ENCODE measurements around the gene PPFIA1.

PPFIA1 gene

GRCh38 chr11:70341881-70342429 is 71.5 kb downstream of the PPFIA1 start:
- no peaks in the 10 kb centered on the region for H3K4me1 ChIP-seq (ENCODE audit: low read length)
- H3K27me3 ChIP-seq (replicated peaks; ENCODE audit: insufficient read depth, low read length) = no peaks in the 10 kb centered on the region
- no peak overlapping the region for H3K9ac ChIP-seq (ENCODE audit: low read length)
- TF ChIP-seq EZH2 (optimal IDR thresholded peaks at IDR 0.05; ENCODE audit: low read depth, low read length) = no peak
- TF ChIP-seq CTCF (IDR thresholded peaks at IDR 0.05; ENCODE audit: low read length) = no peak
- no peak for TF ChIP-seq EZH2phosphoT487 (IDR thresholded peaks at IDR 0.05; ENCODE audit: low read length)
- H3K9me2 ChIP-seq (replicated peaks; ENCODE audit: insufficient read depth, low read length) = no peaks in the 10 kb centered on the region
- H3K27ac ChIP-seq (ENCODE audit: low read length) = no peak overlapping the region
- DNase-seq = no peak
- no peaks in the 10 kb centered on the region for H3K9me3 ChIP-seq (replicated peaks; ENCODE audit: insufficient read depth, low read length)
- no peaks in the 10 kb centered on the region; the same call in none of the 2 replicates for H3K36me3 ChIP-seq (replicated peaks; ENCODE audit: insufficient read depth, low read length)
- no peaks in the 10 kb centered on the region for H3F3A ChIP-seq (ENCODE audit: insufficient read depth, low read length)
- H3K4me2 ChIP-seq (ENCODE audit: low read depth, low read length) = no peak overlapping the region
- no peak overlapping the region for H3K4me3 ChIP-seq (ENCODE audit: low read length)
- H3K79me2 ChIP-seq (ENCODE audit: low read length) = no peaks in the 10 kb centered on the region
- H2AFZ ChIP-seq (ENCODE audit: low read length) = no peak overlapping the region
- H4K20me1 ChIP-seq (ENCODE audit: insufficient read depth, low read length) = no peaks in the 10 kb centered on the region; the same call in 1 of the 2 replicates

- no peaks in the 10 kb centered on the region for H3K79me2 ChIP-seq (ENCODE audit: low read length)
- no peaks in the 10 kb centered on the region for H3F3A ChIP-seq (ENCODE audit: insufficient read depth, low read length)
- H3K36me3 ChIP-seq (replicated peaks; ENCODE audit: insufficient read depth, low read length) = no peaks in the 10 kb centered on the region; the same call in 1 of the 2 replicates
- no peak overlapping the region for H3K4me2 ChIP-seq (ENCODE audit: low read depth, low read length)
- no peak overlapping the region for H3K27ac ChIP-seq (ENCODE audit: low read length)
- H3K9me3 ChIP-seq (replicated peaks; ENCODE audit: insufficient read depth, low read length) = no peaks in the 10 kb centered on the region
- no peaks in the 10 kb centered on the region for H3K9me2 ChIP-seq (replicated peaks; ENCODE audit: insufficient read depth, low read length)
- no peak overlapping the region for H3K9ac ChIP-seq (ENCODE audit: low read length)
- H3K4me1 ChIP-seq (ENCODE audit: low read length) = no peaks in the 10 kb centered on the region
- no peak overlapping the region for H3K4me3 ChIP-seq (ENCODE audit: low read length)
- TF ChIP-seq CTCF (IDR thresholded peaks at IDR 0.05; ENCODE audit: low read length) (no peak), EZH2phosphoT487 (IDR thresholded peaks at IDR 0.05; ENCODE audit: low read length) (no peak), EZH2 (optimal IDR thresholded peaks at IDR 0.05; ENCODE audit: low read depth, low read length) (no peak)
- no peaks in the 10 kb centered on the region for H3K27me3 ChIP-seq (replicated peaks; ENCODE audit: insufficient read depth, low read length)
- DNase-seq = no peak
- no peak overlapping the region for H2AFZ ChIP-seq (ENCODE audit: low read length)
- H4K20me1 ChIP-seq (ENCODE audit: insufficient read depth, low read length) = no peaks in the 10 kb centered on the region; the same call in 1 of the 2 replicates
These were observed 73.1 kb downstream of the PPFIA1 start for GRCh38 chr11:70343636-70344035.

- H3K79me2 ChIP-seq (ENCODE audit: low read length) = no peaks in the 10 kb centered on the region
- H4K20me1 ChIP-seq (ENCODE audit: insufficient read depth, low read length) = no peaks in the 10 kb centered on the region; the same call in 1 of the 2 replicates
- no peaks in the 10 kb centered on the region for H3F3A ChIP-seq (ENCODE audit: insufficient read depth, low read length)
These were observed 77.7 kb downstream of the PPFIA1 start for GRCh38 chr11:70348191-70348590.

More at GRCh38 chr11:70348191-70348590, 77.7 kb downstream of the PPFIA1 start:
- Histone ChIP-seq H3K4me1 (ENCODE audit: low read length) (no peaks in the 10 kb centered on the region), H2AFZ (ENCODE audit: low read length) (no peak overlapping the region), H3K27me3 (replicated peaks; ENCODE audit: insufficient read depth, low read length) (no peaks in the 10 kb centered on the region), H3K27ac (ENCODE audit: low read length) (no peak overlapping the region), H3K9me2 (replicated peaks; ENCODE audit: insufficient read depth, low read length) (no peaks in the 10 kb centered on the region), H3K9me3 (replicated peaks; ENCODE audit: insufficient read depth, low read length) (no peaks in the 10 kb centered on the region), H3K4me2 (ENCODE audit: low read depth, low read length) (no peak overlapping the region), H3K9ac (ENCODE audit: low read length) (no peak overlapping the region), H3K36me3 (replicated peaks; ENCODE audit: insufficient read depth, low read length) (no peaks in the 10 kb centered on the region; the same call in 1 of the 2 replicates), H3K4me3 (ENCODE audit: low read length) (no peak overlapping the region)
- no peak for DNase-seq
- no peak for TF ChIP-seq EZH2 (optimal IDR thresholded peaks at IDR 0.05; ENCODE audit: low read depth, low read length)
- TF ChIP-seq EZH2phosphoT487 (IDR thresholded peaks at IDR 0.05; ENCODE audit: low read length) = no peak
- no peak for TF ChIP-seq CTCF (IDR thresholded peaks at IDR 0.05; ENCODE audit: low read length)

All from MM.1S (cell line).